Esophagus squamous epithelium (tissue), 4 donors: ENCODE data around the gene PGLYRP2.

Source experiments
- CTCF ChIP-seq, 6 experiments: fragments of 450-650 bp in 4 of 6; fragments of 200-600 bp in 2 of 6; sonication (generic) in 2 of 6; IDR thresholded peaks; one replicate each; pipeline ENCODE4 v1.5.1; 2016 to 2019; ENCODE audit warnings: antibody characterized with exemption in 6 of 6, mild to moderate bottlenecking in 4 of 6, moderate library complexity in 4 of 6
- POLR2A ChIP-seq, 4 donors: fragments of 450-650 bp; IDR thresholded peaks; one replicate each; pipeline ENCODE4 v1.6.1; 2017; ENCODE audit warnings: antibody characterized with exemption in 4 of 4, mild to moderate bottlenecking in 4 of 4, moderate library complexity in 3 of 4

- no peak for TF ChIP-seq CTCF (IDR thresholded peaks at IDR 0.05)
- no peak for TF ChIP-seq POLR2A (IDR thresholded peaks at IDR 0.05)
Measured at GRCh38 chr19:15471639-15472101, 7.6 kb downstream of the PGLYRP2 start.
